ENCODE data around the gene RAPGEF4.

DNA sequence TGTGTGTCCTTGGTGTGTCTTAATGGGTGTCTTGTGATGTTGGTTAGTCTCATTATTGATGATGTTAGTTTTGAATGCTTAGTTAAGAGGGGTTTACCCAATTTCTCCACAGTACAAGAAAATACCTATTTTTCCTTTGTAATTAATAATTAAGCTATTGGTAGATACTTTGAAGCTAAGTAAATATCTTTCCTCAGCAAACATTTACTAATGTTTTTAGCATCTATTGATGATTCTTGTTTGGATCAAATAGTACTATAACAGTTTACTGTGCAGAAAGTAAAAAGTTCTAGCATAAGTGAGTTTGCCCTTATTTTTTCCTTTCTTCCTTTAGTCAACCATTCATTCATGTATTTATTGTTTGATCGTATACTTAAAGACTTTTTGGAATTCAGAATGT, 359.1 kb downstream of the RAPGEF4 start:
- TF ChIP-seq POLR2A (IDR thresholded peaks at IDR 0.05; ENCODE audit: low read depth, low read length) (no peak), POLR2AphosphoS5 (IDR thresholded peaks at IDR 0.05; ENCODE audit: low read depth, low read length) (no peak)
